ENCODE results near the gene SDHB.

DNA sequence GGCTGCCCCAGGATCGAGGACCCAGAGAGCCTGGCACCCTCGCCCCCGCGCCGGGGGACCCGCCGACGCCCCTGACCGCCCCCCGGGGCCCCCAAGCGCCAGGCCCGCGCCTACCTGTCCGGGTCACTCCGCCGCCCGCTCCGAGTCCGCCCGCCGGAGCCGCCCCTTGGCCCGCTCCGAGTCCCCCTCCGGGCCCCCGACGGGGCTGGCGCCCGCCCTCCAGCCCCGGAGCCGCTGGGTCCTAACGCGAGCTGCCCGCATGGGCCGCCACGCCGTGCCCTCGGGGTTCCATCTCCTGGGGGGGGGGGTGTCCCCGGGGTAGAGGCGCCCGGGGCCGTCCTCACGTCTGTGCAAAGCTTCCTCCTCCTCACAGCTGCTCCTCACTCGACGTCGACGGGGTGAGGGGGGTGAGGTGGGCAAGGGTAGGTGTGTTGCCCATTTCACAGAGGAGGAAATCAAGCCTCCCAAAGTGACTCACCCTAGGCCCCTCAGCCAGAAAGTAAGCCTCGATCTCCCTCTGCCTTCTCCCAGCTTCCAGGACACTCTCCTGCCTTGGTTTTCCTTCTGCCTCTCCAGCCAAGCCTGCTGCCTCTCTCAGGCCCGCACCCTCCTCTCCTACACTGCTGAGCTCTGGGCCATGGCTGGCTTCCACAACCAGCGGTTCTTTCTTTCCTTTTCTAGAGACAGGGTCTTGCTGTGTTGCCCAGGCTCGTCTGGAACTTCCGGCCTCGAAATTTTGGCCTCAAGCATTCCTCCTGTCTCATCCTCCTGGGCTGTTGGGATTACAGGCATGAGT lies 73.2 kb downstream of the SDHB start, which contains the start of gene MFAP2:
- TF ChIP-seq, protein P1, sequence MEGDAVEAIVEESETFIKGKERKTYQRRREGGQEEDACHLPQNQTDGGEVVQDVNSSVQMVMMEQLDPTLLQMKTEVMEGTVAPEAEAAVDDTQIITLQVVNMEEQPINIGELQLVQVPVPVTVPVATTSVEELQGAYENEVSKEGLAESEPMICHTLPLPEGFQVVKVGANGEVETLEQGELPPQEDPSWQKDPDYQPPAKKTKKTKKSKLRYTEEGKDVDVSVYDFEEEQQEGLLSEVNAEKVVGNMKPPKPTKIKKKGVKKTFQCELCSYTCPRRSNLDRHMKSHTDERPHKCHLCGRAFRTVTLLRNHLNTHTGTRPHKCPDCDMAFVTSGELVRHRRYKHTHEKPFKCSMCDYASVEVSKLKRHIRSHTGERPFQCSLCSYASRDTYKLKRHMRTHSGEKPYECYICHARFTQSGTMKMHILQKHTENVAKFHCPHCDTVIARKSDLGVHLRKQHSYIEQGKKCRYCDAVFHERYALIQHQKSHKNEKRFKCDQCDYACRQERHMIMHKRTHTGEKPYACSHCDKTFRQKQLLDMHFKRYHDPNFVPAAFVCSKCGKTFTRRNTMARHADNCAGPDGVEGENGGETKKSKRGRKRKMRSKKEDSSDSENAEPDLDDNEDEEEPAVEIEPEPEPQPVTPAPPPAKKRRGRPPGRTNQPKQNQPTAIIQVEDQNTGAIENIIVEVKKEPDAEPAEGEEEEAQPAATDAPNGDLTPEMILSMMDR (conservative IDR thresholded peaks at IDR 0.05 in 1 of 2, IDR thresholded peaks at IDR 0.05 in 1 of 2; ENCODE audit: extremely low read depth in 1 of 2, insufficient read depth in 1 of 2, low read depth in 1 of 2, low read length in 2 of 2): no peak
- no peak for TF ChIP-seq EZH2 (IDR thresholded peaks at IDR 0.05; ENCODE audit: borderline replicate concordance, low read length)
